GM12801 (cell line): ENCODE data around the gene PACC1.

Experiments used
- CTCF ChIP-seq: IDR thresholded peaks from one replicate; pipeline ENCODE4 v1.5.1; 2011; ENCODE audit warnings: control low read depth; ENCODE audit not compliant: insufficient read length; ENCODE audit errors: extremely low read depth

The PACC1 gene

DNA sequence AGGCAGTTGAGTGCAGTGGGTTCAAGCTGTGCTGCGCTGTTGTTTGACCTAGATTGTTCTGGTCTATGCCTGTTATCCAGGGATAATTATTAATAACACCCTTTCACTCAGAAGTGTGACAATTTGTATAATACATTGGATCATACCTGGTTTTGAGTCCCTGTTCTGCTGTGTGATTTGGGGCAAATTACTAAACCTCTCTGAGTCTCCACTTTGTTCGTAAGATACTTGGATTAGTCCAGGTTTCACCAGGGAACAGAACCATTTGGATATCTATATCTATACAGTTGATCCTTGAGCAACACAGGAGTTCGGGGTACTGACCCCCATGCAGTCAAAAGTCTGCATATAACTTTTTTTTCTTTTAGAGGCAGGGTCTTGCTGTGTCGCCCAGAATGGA is 20.3 kb upstream of the PACC1 start:
- TF ChIP-seq CTCF = no peak

DNA sequence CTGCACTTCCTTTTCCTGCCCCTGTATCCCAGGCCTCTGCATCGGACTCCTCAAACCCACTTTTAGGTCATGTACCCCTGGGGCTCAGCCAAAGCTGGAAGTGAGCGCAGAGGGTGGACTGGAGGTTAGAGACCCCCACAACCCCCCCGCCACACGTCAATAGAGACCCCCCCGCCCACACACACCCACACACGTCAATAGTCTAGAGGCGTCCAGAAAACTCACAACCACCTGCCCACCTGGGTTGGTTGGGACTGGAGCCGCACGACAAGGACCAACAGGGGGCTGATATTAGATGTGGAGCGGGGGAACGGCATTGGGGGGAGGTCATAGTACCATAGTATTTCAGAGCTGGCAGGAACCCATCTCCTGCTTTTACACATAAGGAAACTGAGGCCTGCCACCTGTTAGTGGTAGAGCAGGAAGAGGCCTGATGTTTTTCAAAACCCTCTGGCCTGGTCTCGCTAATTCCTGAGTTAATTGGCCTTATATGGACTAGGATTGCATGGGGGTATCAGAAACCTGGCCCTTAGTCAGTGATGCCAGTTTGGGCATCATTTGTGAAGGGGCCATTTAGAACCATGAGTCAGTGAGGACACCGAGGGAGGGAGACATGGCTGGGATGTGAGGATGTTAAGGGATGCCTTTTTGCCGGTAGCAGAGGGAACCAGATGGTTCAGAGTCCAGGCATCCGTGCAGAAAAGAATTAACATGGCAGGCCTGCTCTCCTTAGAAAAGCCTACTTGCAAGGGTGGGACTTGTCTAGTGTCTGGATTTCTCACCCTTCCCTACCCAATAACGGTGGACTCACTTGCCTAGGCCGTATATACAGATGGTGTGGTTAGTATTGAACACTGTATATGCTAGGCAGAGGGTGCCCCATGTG is 19.1 kb upstream of the PACC1 start:
- TF ChIP-seq CTCF = no peak

GRCh38 chr1:212432661-212433576 is 18.2 kb upstream of the PACC1 start, which contains the start of gene NENF:
TSS of gene NENF (plus strand) at chr1:212432920. CDS start at chr1:212432944, 24 bp downstream.
- no peak for TF ChIP-seq CTCF

- no peak for TF ChIP-seq CTCF
Measured at GRCh38 chr1:212432272-212432660, 17.6 kb upstream of the PACC1 start.

GRCh38 chr1:212431644-212432043 is 17.0 kb upstream of the PACC1 start:
- no peak for TF ChIP-seq CTCF

DNA sequence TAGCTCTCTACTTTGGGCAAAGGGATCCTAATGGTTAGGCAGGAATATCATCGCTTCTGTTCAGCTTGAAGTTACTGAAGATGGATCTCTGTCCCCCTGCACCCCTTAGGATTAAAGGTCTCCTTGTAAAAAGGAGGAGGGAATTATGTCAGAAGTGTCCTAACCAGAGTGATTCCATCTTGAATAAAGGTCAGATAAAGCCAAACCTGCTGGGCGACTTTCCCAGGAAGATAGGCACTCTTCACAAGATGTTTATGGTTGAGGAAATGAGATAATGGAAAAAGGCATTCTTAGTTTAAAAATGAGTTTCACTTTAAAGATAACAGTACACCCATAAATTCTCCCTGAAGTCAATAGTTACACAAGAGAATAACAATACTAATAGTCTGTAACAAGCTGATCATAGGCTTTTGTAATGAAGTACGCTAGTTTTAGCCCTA is 16.3 kb upstream of the PACC1 start:
- TF ChIP-seq CTCF = no peak

DNA sequence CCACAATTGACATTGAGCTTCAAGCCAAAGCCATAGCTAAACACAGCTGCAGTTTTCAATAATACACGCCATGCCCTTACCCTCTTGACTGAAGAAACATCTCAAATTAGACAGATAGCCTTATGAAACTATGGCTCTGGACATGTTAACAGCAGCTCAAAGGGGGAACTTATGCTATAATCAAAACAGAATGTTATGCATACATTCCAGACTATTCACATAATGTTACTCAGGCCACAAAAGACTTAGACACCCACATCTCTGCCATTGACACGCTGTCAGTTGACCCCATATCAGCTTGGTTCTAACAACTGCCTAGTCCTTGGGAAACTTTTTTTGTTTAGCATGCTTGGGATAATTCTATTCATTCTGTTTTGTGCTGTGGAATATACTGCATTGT is 15.7 kb upstream of the PACC1 start:
- TF ChIP-seq CTCF = no peak
